AG09319 (cell line): Measurements from ENCODE around the gene PSMA7.

Experiments
- DNase-seq: peaks from one replicate; pipeline ENCODE4 v3.0.0-alpha.2; 2010; ENCODE audit warnings: low read depth; ENCODE audit errors: extremely low read depth
- CTCF ChIP-seq: IDR thresholded peaks from 2 replicates; pipeline ENCODE4 v1.5.1; 2011; ENCODE audit warnings: low read depth, mild to moderate bottlenecking, inconsistent platforms, low read length, moderate library complexity

The PSMA7 gene

GRCh38 chr20:62139636-62140035 is 3.6 kb downstream of the PSMA7 start:
- no peak for DNase-seq
- TF ChIP-seq CTCF, result no peak

- DNase-seq, result no peak
- TF ChIP-seq CTCF, result no peak
These were observed 4.3 kb downstream of the PSMA7 start for GRCh38 chr20:62138912-62139311.

- DNase-seq, result no peak
- no peak for TF ChIP-seq CTCF
These were observed 5.0 kb downstream of the PSMA7 start for GRCh38 chr20:62138204-62138543.

- TF ChIP-seq CTCF, result no peak
- DNase-seq, result no peak
These were observed 5.6 kb downstream of the PSMA7 start for GRCh38 chr20:62137478-62138203.

- no peak for DNase-seq
- no peak for TF ChIP-seq CTCF
These were observed 6.2 kb downstream of the PSMA7 start for GRCh38 chr20:62137092-62137384.

GRCh38 chr20:62136283-62137091 is 6.7 kb downstream of the PSMA7 start:
- DNase-seq, result no peak
- peak; percentile 89 for TF ChIP-seq CTCF

- TF ChIP-seq CTCF, result no peak
- DNase-seq, result no peak
These were observed 7.5 kb downstream of the PSMA7 start for GRCh38 chr20:62135573-62136266.
